HEK293 (cell line): ENCODE measurements around the gene CABP4.

Source experiments
- KLF16 ChIP-seq: fragments of 450-650 bp; formaldehyde crosslinking; IDR thresholded peaks from 2 replicates; pipeline ENCODE4 v1.5.1; 2017; ENCODE audit warnings: missing biosample characterization, missing genetic modification characterization
- KLF9 ChIP-seq: fragments of 450-650 bp; formaldehyde crosslinking; IDR thresholded peaks from 2 replicates; pipeline ENCODE4 v1.5.1; 2016; ENCODE audit warnings: missing biosample characterization, missing genetic modification characterization, low read depth
- ZNF211 ChIP-seq: fragments of 450-650 bp; formaldehyde crosslinking; IDR thresholded peaks from 2 replicates; pipeline ENCODE4 v1.5.1; 2016; ENCODE audit warnings: low read depth, missing biosample characterization, missing genetic modification characterization
- ZNF274 ChIP-seq, 2 experiments: fragments of 200-500 bp in 1 of 2; fragments of 450-650 bp in 1 of 2; sonication (Bioruptor generic) in 1 of 2; formaldehyde crosslinking in 1 of 2; IDR thresholded peaks; 2 replicates each; pipeline versions ENCODE4 v1.5.1 to v1.6.1; 2014 to 2016; ENCODE audit warnings: borderline replicate concordance in 1 of 2, inconsistent platforms in 1 of 2, low read length in 1 of 2, missing biosample characterization in 1 of 2, missing genetic modification characterization in 1 of 2
- ZNF416 ChIP-seq: fragments of 450-650 bp; formaldehyde crosslinking; IDR thresholded peaks from 2 replicates; pipeline ENCODE4 v1.5.1; 2016; ENCODE audit warnings: missing biosample characterization, missing genetic modification characterization
- ZNF558 ChIP-seq: fragments of 450-650 bp; formaldehyde crosslinking; IDR thresholded peaks from 2 replicates; pipeline ENCODE4 v1.5.1; 2016; ENCODE audit warnings: missing biosample characterization, missing genetic modification characterization
- ZNF785 ChIP-seq: fragments of 450-650 bp; formaldehyde crosslinking; IDR thresholded peaks from 2 replicates; pipeline ENCODE4 v1.5.1; 2016; ENCODE audit warnings: missing biosample characterization, missing genetic modification characterization
- TF ChIP-seq, protein P1 (sequence below): fragments of 450-650 bp; formaldehyde crosslinking; IDR thresholded peaks from 2 replicates; pipeline ENCODE4 v1.5.1; 2016; ENCODE audit warnings: missing biosample characterization, missing genetic modification characterization
- TF ChIP-seq, protein P2 (sequence below): fragments of 450-650 bp; formaldehyde crosslinking; conservative IDR thresholded peaks from 2 replicates; pipeline ENCODE4 v1.5.1; 2016; ENCODE audit warnings: low read depth, missing biosample characterization, missing genetic modification characterization
- TF ChIP-seq, protein P3 (sequence below): fragments of 450-650 bp; formaldehyde crosslinking; IDR thresholded peaks from 2 replicates; pipeline ENCODE4 v1.5.1; 2016; ENCODE audit warnings: missing biosample characterization, missing genetic modification characterization

DNA sequence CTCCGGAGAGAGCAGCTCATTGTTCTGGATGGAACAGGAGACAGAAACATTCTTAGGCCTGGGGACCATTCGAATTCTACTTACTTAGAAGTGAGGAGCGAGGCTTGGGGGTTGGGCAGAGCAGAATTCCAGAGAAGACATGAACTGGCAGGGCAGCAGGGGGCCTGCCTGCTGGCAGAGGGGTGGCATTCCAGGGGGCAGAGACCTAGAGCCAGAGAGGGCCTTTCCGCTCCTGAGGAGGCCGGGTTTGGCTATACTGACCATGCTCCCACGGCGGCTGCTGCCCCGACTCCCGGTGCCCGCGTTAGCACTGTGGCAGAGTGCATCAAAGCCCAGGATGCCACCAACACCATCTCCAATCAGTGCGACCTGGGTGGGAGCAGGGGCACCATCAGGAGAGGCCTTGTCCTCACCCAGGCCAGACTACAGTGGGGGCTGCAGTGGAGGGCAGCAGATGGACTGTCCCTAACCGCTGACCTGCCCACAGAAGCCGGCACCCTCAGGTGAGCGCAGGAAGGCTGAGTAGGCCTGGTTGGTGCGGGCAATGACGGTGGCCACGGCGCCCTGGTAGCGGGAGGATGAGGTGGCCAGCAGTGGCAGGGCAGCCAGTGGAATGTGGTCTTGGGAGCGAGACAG lies 42.6 kb downstream of the CABP4 start:
- TF ChIP-seq KLF16 (tag by site-specific recombination) (no peak), ZNF211 (tag by site-specific recombination) (no peak), ZNF558 (tag by site-specific recombination) (no peak), ZNF785 (tag by site-specific recombination) (no peak), KLF9 (no peak), ZNF416 (tag by site-specific recombination) (no peak), ZNF274 (IDR thresholded peaks at IDR 0.05; ENCODE audit: low read length) (no peak), ZNF274 (tag by site-specific recombination; IDR thresholded peaks at IDR 0.05; ENCODE audit: borderline replicate concordance) (no peak)
- TF ChIP-seq, protein P1, sequence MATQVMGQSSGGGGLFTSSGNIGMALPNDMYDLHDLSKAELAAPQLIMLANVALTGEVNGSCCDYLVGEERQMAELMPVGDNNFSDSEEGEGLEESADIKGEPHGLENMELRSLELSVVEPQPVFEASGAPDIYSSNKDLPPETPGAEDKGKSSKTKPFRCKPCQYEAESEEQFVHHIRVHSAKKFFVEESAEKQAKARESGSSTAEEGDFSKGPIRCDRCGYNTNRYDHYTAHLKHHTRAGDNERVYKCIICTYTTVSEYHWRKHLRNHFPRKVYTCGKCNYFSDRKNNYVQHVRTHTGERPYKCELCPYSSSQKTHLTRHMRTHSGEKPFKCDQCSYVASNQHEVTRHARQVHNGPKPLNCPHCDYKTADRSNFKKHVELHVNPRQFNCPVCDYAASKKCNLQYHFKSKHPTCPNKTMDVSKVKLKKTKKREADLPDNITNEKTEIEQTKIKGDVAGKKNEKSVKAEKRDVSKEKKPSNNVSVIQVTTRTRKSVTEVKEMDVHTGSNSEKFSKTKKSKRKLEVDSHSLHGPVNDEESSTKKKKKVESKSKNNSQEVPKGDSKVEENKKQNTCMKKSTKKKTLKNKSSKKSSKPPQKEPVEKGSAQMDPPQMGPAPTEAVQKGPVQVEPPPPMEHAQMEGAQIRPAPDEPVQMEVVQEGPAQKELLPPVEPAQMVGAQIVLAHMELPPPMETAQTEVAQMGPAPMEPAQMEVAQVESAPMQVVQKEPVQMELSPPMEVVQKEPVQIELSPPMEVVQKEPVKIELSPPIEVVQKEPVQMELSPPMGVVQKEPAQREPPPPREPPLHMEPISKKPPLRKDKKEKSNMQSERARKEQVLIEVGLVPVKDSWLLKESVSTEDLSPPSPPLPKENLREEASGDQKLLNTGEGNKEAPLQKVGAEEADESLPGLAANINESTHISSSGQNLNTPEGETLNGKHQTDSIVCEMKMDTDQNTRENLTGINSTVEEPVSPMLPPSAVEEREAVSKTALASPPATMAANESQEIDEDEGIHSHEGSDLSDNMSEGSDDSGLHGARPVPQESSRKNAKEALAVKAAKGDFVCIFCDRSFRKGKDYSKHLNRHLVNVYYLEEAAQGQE, result no peak
- TF ChIP-seq, protein P2, sequence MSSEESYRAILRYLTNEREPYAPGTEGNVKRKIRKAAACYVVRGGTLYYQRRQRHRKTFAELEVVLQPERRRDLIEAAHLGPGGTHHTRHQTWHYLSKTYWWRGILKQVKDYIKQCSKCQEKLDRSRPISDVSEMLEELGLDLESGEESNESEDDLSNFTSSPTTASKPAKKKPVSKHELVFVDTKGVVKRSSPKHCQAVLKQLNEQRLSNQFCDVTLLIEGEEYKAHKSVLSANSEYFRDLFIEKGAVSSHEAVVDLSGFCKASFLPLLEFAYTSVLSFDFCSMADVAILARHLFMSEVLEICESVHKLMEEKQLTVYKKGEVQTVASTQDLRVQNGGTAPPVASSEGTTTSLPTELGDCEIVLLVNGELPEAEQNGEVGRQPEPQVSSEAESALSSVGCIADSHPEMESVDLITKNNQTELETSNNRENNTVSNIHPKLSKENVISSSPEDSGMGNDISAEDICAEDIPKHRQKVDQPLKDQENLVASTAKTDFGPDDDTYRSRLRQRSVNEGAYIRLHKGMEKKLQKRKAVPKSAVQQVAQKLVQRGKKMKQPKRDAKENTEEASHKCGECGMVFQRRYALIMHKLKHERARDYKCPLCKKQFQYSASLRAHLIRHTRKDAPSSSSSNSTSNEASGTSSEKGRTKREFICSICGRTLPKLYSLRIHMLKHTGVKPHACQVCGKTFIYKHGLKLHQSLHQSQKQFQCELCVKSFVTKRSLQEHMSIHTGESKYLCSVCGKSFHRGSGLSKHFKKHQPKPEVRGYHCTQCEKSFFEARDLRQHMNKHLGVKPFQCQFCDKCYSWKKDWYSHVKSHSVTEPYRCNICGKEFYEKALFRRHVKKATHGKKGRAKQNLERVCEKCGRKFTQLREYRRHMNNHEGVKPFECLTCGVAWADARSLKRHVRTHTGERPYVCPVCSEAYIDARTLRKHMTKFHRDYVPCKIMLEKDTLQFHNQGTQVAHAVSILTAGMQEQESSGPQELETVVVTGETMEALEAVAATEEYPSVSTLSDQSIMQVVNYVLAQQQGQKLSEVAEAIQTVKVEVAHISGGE (tag by site-specific recombination), result no peak
- TF ChIP-seq, protein P3, sequence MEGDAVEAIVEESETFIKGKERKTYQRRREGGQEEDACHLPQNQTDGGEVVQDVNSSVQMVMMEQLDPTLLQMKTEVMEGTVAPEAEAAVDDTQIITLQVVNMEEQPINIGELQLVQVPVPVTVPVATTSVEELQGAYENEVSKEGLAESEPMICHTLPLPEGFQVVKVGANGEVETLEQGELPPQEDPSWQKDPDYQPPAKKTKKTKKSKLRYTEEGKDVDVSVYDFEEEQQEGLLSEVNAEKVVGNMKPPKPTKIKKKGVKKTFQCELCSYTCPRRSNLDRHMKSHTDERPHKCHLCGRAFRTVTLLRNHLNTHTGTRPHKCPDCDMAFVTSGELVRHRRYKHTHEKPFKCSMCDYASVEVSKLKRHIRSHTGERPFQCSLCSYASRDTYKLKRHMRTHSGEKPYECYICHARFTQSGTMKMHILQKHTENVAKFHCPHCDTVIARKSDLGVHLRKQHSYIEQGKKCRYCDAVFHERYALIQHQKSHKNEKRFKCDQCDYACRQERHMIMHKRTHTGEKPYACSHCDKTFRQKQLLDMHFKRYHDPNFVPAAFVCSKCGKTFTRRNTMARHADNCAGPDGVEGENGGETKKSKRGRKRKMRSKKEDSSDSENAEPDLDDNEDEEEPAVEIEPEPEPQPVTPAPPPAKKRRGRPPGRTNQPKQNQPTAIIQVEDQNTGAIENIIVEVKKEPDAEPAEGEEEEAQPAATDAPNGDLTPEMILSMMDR, result no peak
